ENCODE measurements around the gene RBM10. TPM values are rescaled to one million over a fixed set of nuclear protein-coding genes. Genes with fewer than 3 reads are reported as not detected.

RBM10 gene
- total and polyA plus RNA-seq, 2 experiments from 2014 or later: 39.5 to 101 TPM

- TF ChIP-seq, protein P1, sequence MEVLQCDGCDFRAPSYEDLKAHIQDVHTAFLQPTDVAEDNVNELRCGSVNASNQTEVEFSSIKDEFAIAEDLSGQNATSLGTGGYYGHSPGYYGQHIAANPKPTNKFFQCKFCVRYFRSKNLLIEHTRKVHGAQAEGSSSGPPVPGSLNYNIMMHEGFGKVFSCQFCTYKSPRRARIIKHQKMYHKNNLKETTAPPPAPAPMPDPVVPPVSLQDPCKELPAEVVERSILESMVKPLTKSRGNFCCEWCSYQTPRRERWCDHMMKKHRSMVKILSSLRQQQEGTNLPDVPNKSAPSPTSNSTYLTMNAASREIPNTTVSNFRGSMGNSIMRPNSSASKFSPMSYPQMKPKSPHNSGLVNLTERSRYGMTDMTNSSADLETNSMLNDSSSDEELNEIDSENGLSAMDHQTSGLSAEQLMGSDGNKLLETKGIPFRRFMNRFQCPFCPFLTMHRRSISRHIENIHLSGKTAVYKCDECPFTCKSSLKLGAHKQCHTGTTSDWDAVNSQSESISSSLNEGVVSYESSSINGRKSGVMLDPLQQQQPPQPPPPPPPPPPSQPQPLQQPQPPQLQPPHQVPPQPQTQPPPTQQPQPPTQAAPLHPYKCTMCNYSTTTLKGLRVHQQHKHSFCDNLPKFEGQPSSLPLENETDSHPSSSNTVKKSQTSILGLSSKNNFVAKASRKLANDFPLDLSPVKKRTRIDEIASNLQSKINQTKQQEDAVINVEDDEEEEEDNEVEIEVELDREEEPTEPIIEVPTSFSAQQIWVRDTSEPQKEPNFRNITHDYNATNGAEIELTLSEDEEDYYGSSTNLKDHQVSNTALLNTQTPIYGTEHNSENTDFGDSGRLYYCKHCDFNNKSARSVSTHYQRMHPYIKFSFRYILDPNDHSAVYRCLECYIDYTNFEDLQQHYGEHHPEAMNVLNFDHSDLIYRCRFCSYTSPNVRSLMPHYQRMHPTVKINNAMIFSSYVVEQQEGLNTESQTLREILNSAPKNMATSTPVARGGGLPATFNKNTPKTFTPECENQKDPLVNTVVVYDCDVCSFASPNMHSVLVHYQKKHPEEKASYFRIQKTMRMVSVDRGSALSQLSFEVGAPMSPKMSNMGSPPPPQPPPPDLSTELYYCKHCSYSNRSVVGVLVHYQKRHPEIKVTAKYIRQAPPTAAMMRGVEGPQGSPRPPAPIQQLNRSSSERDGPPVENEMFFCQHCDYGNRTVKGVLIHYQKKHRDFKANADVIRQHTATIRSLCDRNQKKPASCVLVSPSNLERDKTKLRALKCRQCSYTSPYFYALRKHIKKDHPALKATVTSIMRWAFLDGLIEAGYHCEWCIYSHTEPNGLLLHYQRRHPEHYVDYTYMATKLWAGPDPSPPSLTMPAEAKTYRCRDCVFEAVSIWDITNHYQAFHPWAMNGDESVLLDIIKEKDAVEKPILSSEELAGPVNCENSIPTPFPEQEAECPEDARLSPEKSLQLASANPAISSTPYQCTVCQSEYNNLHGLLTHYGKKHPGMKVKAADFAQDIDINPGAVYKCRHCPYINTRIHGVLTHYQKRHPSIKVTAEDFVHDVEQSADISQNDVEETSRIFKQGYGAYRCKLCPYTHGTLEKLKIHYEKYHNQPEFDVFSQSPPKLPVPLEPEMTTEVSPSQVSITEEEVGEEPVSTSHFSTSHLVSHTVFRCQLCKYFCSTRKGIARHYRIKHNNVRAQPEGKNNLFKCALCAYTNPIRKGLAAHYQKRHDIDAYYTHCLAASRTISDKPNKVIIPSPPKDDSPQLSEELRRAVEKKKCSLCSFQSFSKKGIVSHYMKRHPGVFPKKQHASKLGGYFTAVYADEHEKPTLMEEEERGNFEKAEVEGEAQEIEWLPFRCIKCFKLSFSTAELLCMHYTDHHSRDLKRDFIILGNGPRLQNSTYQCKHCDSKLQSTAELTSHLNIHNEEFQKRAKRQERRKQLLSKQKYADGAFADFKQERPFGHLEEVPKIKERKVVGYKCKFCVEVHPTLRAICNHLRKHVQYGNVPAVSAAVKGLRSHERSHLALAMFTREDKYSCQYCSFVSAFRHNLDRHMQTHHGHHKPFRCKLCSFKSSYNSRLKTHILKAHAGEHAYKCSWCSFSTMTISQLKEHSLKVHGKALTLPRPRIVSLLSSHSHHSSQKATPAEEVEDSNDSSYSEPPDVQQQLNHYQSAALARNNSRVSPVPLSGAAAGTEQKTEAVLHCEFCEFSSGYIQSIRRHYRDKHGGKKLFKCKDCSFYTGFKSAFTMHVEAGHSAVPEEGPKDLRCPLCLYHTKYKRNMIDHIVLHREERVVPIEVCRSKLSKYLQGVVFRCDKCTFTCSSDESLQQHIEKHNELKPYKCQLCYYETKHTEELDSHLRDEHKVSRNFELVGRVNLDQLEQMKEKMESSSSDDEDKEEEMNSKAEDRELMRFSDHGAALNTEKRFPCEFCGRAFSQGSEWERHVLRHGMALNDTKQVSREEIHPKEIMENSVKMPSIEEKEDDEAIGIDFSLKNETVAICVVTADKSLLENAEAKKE (CRISPR knock-in tag; IDR thresholded peaks at IDR 0.05): no peak
- no peak for TF ChIP-seq JUNB (IDR thresholded peaks at IDR 0.05; ENCODE audit: unreplicated experiment)
These were observed 87.3 kb downstream of the RBM10 start (continued) for GRCh38 chrX:47232197-47232802.

GRCh38 chrX:47232803-47233332, 87.8 kb downstream of the RBM10 start, which contains the start of gene USP11:
Gene USP11 (plus strand): TSS chrX:47233009. CDS start chrX:47233044, 35 bp downstream.
- H3K4me3 Mint-ChIP-seq: peak within 1 kb of the TSS; percentile 93
- Histone ChIP-seq H2AFZ (no peak within 1 kb of the TSS), H3K4me2 (peak within 1 kb of the TSS; percentile 79), H3K27me3 (ENCODE audit: insufficient read depth) (no peaks in the 10 kb centered on the region), H3K27ac (ENCODE audit: low read depth) (peak within 1 kb of the TSS; percentile 98), H3K4me3 (peak within 1 kb of the TSS; percentile 59), H3K4me1 (ENCODE audit: insufficient read depth) (peaks cover 4% of the 10 kb centered on the region), H4K20me1 (replicated peaks; ENCODE audit: insufficient read depth) (no peaks in the 10 kb centered on the region), H3K9me2 (ENCODE audit: insufficient read depth) (no peaks in the 10 kb centered on the region), H3F3A (replicated peaks; ENCODE audit: low read depth) (no peaks in the 10 kb centered on the region), H3K79me2 (replicated peaks; ENCODE audit: insufficient read depth) (peaks cover 41% of the 10 kb centered on the region), H3K36me3 (ENCODE audit: insufficient read depth) (no peaks in the 10 kb centered on the region)
- H3K27me3 Mint-ChIP-seq (ENCODE audit: insufficient read depth, low read depth, poor library complexity): peaks cover 4% of the 10 kb centered on the region
- peaks cover 10% of the 10 kb centered on the region; the same call in 2 of the 3 replicates for H3K4me1 Mint-ChIP-seq
- H3K27ac Mint-ChIP-seq: peak within 1 kb of the TSS; percentile 100
- DNase-seq (ENCODE audit: low spot score) (peak; percentile 64), ATAC-seq (peak; percentile 66)
- no peak for TF ChIP-seq NANOG (IDR thresholded peaks at IDR 0.05; ENCODE audit: borderline replicate concordance)
- TF ChIP-seq POLR2AphosphoS5 (IDR thresholded peaks at IDR 0.05; ENCODE audit: low read depth): peak; percentile 45; the same call in 1 of the 2 replicates
- H3K9me3 Mint-ChIP-seq: no peaks in the 10 kb centered on the region; the same call in 1 of the 3 replicates
- peaks cover 10% of the 10 kb centered on the region; the same call in 2 of the 3 replicates for H3K36me3 Mint-ChIP-seq (ENCODE audit: low read depth)

Data from GM23338 (cell line).